H1 (cell line): ENCODE results near the gene GJB4. TPM values are rescaled to one million over a fixed set of nuclear protein-coding genes. Genes with fewer than 3 reads are reported as not detected.

Experiments used
- CTCF ChIA-PET: fragments of 300-600 bp; sonication (Branson Sonifier 250); formaldehyde crosslinking; loops from one replicate; lab custom pipeline; 2021; ENCODE audit not compliant: partially characterized antibody; lab: Charles Lee
- POLR2A ChIA-PET: fragments of 300-600 bp; sonication (Branson Sonifier 250); formaldehyde crosslinking; loops from one replicate; lab custom pipeline; 2021; ENCODE audit warnings: inconsistent platforms; ENCODE audit not compliant: partially characterized antibody; lab: Charles Lee
- DNase-seq, 2 experiments: peaks; one replicate each; pipeline versions ENCODE4 v3.0.0 to v3.0.0-alpha.2; 2010 to 2022; ENCODE audit warnings: low spot score in 2 of 2, low read depth in 1 of 2, mixed read lengths in 1 of 2
- FAIRE-seq: peaks from 2 replicates; lab custom pipeline; 2011; peaks lifted over from hg19 to GRCh38; lab: Jason Lieb, UNC
- H2AFZ ChIP-seq: 2 replicates; pipeline ENCODE4 v1.8.1; 2012; ENCODE audit warnings: low read length, inconsistent platforms
- H2AK5ac ChIP-seq: 2 replicates; pipeline ENCODE4 v1.6.1; 2013; ENCODE audit warnings: low read depth, low read length
- H2BK120ac ChIP-seq: replicated peaks from 2 replicates; pipeline ENCODE3; 2013; ENCODE audit warnings: low read depth, low read length, inconsistent platforms
- H2BK12ac ChIP-seq: 2 replicates; pipeline ENCODE4 v1.6.1; 2013; ENCODE audit warnings: low read depth, low read length
- H2BK15ac ChIP-seq: 2 replicates; pipeline ENCODE4 v1.6.1; 2013; ENCODE audit warnings: low read length
- H2BK20ac ChIP-seq: 2 replicates; pipeline ENCODE4 v1.6.1; 2013; ENCODE audit warnings: low read length
- H2BK5ac ChIP-seq: 2 replicates; pipeline ENCODE4 v1.6.1; 2013; ENCODE audit warnings: low read depth, low read length
- H3K14ac ChIP-seq: 2 replicates; pipeline ENCODE4 v1.6.1; 2013; ENCODE audit warnings: inconsistent platforms; ENCODE audit not compliant: insufficient read length
- H3K18ac ChIP-seq: 2 replicates; pipeline ENCODE4 v1.6.1; 2013; ENCODE audit warnings: low read length; ENCODE audit errors: extremely low read depth
- H3K23ac ChIP-seq: 2 replicates; pipeline ENCODE4 v1.6.1; 2013; ENCODE audit warnings: inconsistent platforms; ENCODE audit not compliant: insufficient read length
- H3K23me2 ChIP-seq: 2 replicates; pipeline ENCODE4 v1.6.1; 2013; ENCODE audit warnings: low read depth, low read length
- H3K27ac ChIP-seq: 2 replicates; pipeline ENCODE4 v1.6.1; 2011; ENCODE audit warnings: low read depth, low read length, inconsistent platforms
- H3K27me3 ChIP-seq, 4 experiments: replicated peaks in 1 of 4; 1 replicate in 1 of 4; 2 replicates in 3 of 4; pipeline versions ENCODE4 v1.6.1 to v1.8.1; 2011 to 2013; ENCODE audit warnings: low read length in 3 of 4, mild to moderate bottlenecking in 3 of 4, inconsistent platforms in 2 of 4, mixed read lengths in 2 of 4, moderate library complexity in 1 of 4; ENCODE audit not compliant: control insufficient read depth in 3 of 4, insufficient read depth in 3 of 4; ENCODE audit errors: extremely low read depth in 1 of 4
- H3K36me3 ChIP-seq, 4 experiments: 2 replicates each; pipeline versions ENCODE4 v1.6.1 to v1.8.1; 2011 to 2013; ENCODE audit warnings: mild to moderate bottlenecking in 4 of 4, low read length in 3 of 4, moderate library complexity in 2 of 4, control low read depth in 1 of 4, inconsistent platforms in 1 of 4; ENCODE audit not compliant: insufficient read depth in 4 of 4, control insufficient read depth in 2 of 4
- H3K4ac ChIP-seq: replicated peaks from 2 replicates; pipeline ENCODE3; 2013; ENCODE audit warnings: low read length, low read depth, mixed read lengths, inconsistent platforms; ENCODE audit not compliant: insufficient read length
- H3K4me1 ChIP-seq, 4 experiments: replicated peaks in 1 of 4; 1 replicate in 1 of 4; 2 replicates in 3 of 4; pipeline versions ENCODE4 v1.6.1 to v1.8.1; 2011 to 2013; ENCODE audit warnings: low read length in 3 of 4, inconsistent platforms in 2 of 4, mixed read lengths in 1 of 4; ENCODE audit not compliant: insufficient read depth in 4 of 4, control insufficient read depth in 3 of 4
- H3K4me2 ChIP-seq, 2 experiments: 2 replicates each; pipeline versions ENCODE4 v1.6.1 to v1.8.1; 2011 to 2013; ENCODE audit warnings: low read depth in 2 of 2, low read length in 2 of 2, control low read depth in 1 of 2, inconsistent platforms in 1 of 2, mild to moderate bottlenecking in 1 of 2; ENCODE audit not compliant: insufficient read depth in 1 of 2
- H3K4me3 ChIP-seq, 4 experiments: fragments of 200-600, 300-600 bp in 1 of 4; sonication (generic), shearing (Covaris generic), sonication (Bioruptor Twin) in 1 of 4; 2 replicates each; pipeline versions ENCODE4 v1.5.1 to v1.8.1; 2011 to 2016; ENCODE audit warnings: low read length in 4 of 4, low read depth in 3 of 4, control low read depth in 2 of 4, inconsistent platforms in 2 of 4, mild to moderate bottlenecking in 2 of 4, mixed read lengths in 1 of 4, moderate library complexity in 1 of 4; ENCODE audit not compliant: insufficient read depth in 2 of 4; ENCODE audit errors: extremely low read depth in 1 of 4
- H3K56ac ChIP-seq: replicated peaks from 2 replicates; pipeline ENCODE3; 2013; ENCODE audit warnings: low read depth, mild to moderate bottlenecking, mixed read lengths, low read length, inconsistent platforms; ENCODE audit not compliant: insufficient read length
- H3K79me1 ChIP-seq: 2 replicates; pipeline ENCODE4 v1.6.1; 2013; ENCODE audit warnings: low read depth, low read length, control low read depth
- H3K79me2 ChIP-seq, 2 experiments: 2 replicates each; pipeline versions ENCODE4 v1.6.1 to v1.8.1; 2012 to 2013; ENCODE audit warnings: low read length in 2 of 2, mild to moderate bottlenecking in 2 of 2, inconsistent platforms in 1 of 2; ENCODE audit not compliant: insufficient read depth in 2 of 2, control insufficient read depth in 1 of 2
- H3K9ac ChIP-seq, 4 experiments: replicated peaks in 1 of 4; 1 replicate in 1 of 4; 2 replicates in 3 of 4; pipeline versions ENCODE4 v1.6.1 to v1.8.1; 2011 to 2013; ENCODE audit warnings: low read depth in 3 of 4, low read length in 3 of 4, control low read depth in 2 of 4, mild to moderate bottlenecking in 2 of 4, moderate library complexity in 2 of 4, inconsistent platforms in 1 of 4; ENCODE audit errors: extremely low read depth in 1 of 4
- H3K9me3 ChIP-seq, 2 experiments: 2 replicates each; pipeline versions ENCODE4 v1.6.1 to v1.8.1; 2012 to 2013; ENCODE audit warnings: mild to moderate bottlenecking in 2 of 2, moderate library complexity in 2 of 2, control low read depth in 1 of 2, inconsistent platforms in 1 of 2, low read depth in 1 of 2, low read length in 1 of 2, mixed read lengths in 1 of 2; ENCODE audit not compliant: insufficient read depth in 2 of 2
- H4K20me1 ChIP-seq, 2 experiments: replicated peaks in 1 of 2; 2 replicates each; pipeline versions ENCODE3 to v1.8.1; 2011 to 2013; ENCODE audit warnings: inconsistent platforms in 2 of 2, low read length in 2 of 2, mild to moderate bottlenecking in 1 of 2; ENCODE audit not compliant: insufficient read depth in 2 of 2, control insufficient read depth in 1 of 2
- H4K5ac ChIP-seq: 2 replicates; pipeline ENCODE4 v1.6.1; 2013; ENCODE audit warnings: low read length, low read depth, mixed read lengths, inconsistent platforms; ENCODE audit not compliant: insufficient read length
- H4K8ac ChIP-seq: 2 replicates; pipeline ENCODE4 v1.8.0; 2013; ENCODE audit warnings: mild to moderate bottlenecking, moderate library complexity, low read length, inconsistent platforms; ENCODE audit not compliant: insufficient read depth; ENCODE audit errors: extremely low read depth
- H4K91ac ChIP-seq: replicated peaks from 2 replicates; pipeline ENCODE3; 2013; ENCODE audit warnings: low read length, mixed read lengths, inconsistent platforms; ENCODE audit not compliant: insufficient read length
- CBX5 ChIP-seq: fragments of 300-800, 300-1000 bp; sonication (generic); IDR thresholded peaks from 2 replicates; pipeline ENCODE4 v1.7.1; 2016; ENCODE audit warnings: antibody characterized with exemption, low read length, low read depth
- CTBP2 ChIP-seq: IDR thresholded peaks from 2 replicates; pipeline ENCODE4 v1.7.0; 2011; ENCODE audit warnings: borderline replicate concordance, mild to moderate bottlenecking, moderate library complexity, mixed read lengths, low read length; ENCODE audit not compliant: insufficient read depth, insufficient read length
- KDM1A ChIP-seq: fragments of 200-600, 300-600 bp; sonication (generic); IDR thresholded peaks from 2 replicates; pipeline ENCODE4 v1.7.1; 2016; ENCODE audit warnings: mild to moderate bottlenecking, low read length, borderline replicate concordance
- RXRA ChIP-seq: IDR thresholded peaks from 2 replicates; pipeline ENCODE4 v1.6.1; 2011; ENCODE audit warnings: low read depth, mild to moderate bottlenecking, low read length, moderate library complexity; ENCODE audit not compliant: insufficient read depth
- TBP ChIP-seq: IDR thresholded peaks from 2 replicates; pipeline ENCODE4 v1.6.1; 2011; ENCODE audit warnings: low read depth, low read length, improper control_type of control experiment
- WGBS, 2 experiments: shearing (Covaris generic) in 1 of 2; methylation state at CpG; one replicate each; pipeline versions ENCODE4 v1.1.6 to v1.1.7; 2013 to 2015; ENCODE audit warnings: low lambda C conversion rate in 2 of 2, mixed read lengths in 2 of 2, inconsistent platforms in 1 of 2, low coverage in 1 of 2, missing lambda C conversion rate in 1 of 2; ENCODE audit not compliant: insufficient replicate concordance in 2 of 2, insufficient coverage in 1 of 2, insufficient read length in 1 of 2; ENCODE audit errors: extremely low coverage in 1 of 2, missing lambda C conversion rate in 1 of 2; 5-methylcytosine and 5-hydroxymethylcytosine counted together
- polyA plus RNA-seq, 7 experiments: library from polyadenylated mRNA; depleted of rRNA in 3 of 7; stranded (reverse) in 5 of 7; unstranded in 2 of 7; fragments of >200 nt in 5 of 7; fragments of 200-250 nt in 2 of 7; gene quantifications; 1 replicate in 5 of 7; 2 replicates in 1 of 7; 4 replicates in 1 of 7; pipeline versions ENCODE4 v1.2.1 to v1.2.3, GENCODE V29; 2011 to 2013; ENCODE audit warnings: missing spikeins in 2 of 7, mixed read lengths in 2 of 7
- total RNA-seq: library from RNA; stranded (reverse); fragmentation: NEBNext Ultra II Directional; extraction: Animal tissue kit (Norgen Biotek cat#: 25700); gene quantifications from 2 replicates; pipeline ENCODE4 v1.2.1, GENCODE V29; 2021

GJB4 gene
- total and polyA plus RNA-seq, 2 of the 8 experiments (the other 6 are each of a cell fraction or from before 2014, with no cell fraction given): 0.20 to 0.41 TPM

- Histone ChIP-seq H3K18ac (no peak overlapping the region), H4K5ac (no peak overlapping the region), H3K79me1 (no peaks in the 10 kb centered on the region), H4K8ac (no peak overlapping the region), H4K91ac (no peak overlapping the region), H3K4me1 (peaks cover 0 to 12% (median 4%) of the 10 kb centered on the region in 4 experiments; a peak in 4 of 7 replicates), H2BK120ac (no peak overlapping the region), H3K4me2 (no peak overlapping the region), H3K4ac (no peak overlapping the region), H3K23ac (no peak overlapping the region), H3K9me3 (no peaks in the 10 kb centered on the region), H2AFZ (no peak overlapping the region), H3K79me2 (no peaks in the 10 kb centered on the region), H2BK12ac (no peak overlapping the region), H3K36me3 (no peaks in the 10 kb centered on the region), H2BK15ac (0 out of 2 replicates have a peak overlapping the region, but pooled peaks have one; percentile 29), H2BK20ac (no peak overlapping the region), H3K4me3 (no peak overlapping the region), H4K20me1 (no peaks in the 10 kb centered on the region), H3K9ac (no peak overlapping the region), H2AK5ac (no peak overlapping the region), H3K27ac (no peak overlapping the region), H3K56ac (no peak overlapping the region), H2BK5ac (no peak overlapping the region), H3K14ac (no peak overlapping the region), H3K27me3 (peaks cover 0 to 16% (median 8%) of the 10 kb centered on the region in 4 experiments; a peak in 5 of 7 replicates), H3K23me2 (peaks cover 10% of the 10 kb centered on the region; the same call in 1 of the 2 replicates)
- DNase-seq (no peak), FAIRE-seq (no peak)
- POLR2A ChIA-PET: no interaction called here
- WGBS, 2 experiments: 65% methylated on average over 4 of the region's 4 CpGs; no CpG with 5 or more reads in 1 of the 2 experiments
- CTCF ChIA-PET: interaction anchor here (0.6 to 12.6 kb wide), 24 partner anchors 9 to 371 kb away, joined by 3 to 230 read pairs (median 5); partner anchors contain the start of gene SMIM12
- TF ChIP-seq RXRA: no peak
- no peak for TF ChIP-seq TBP
- no peak for TF ChIP-seq KDM1A
- no peak for TF ChIP-seq CBX5
- TF ChIP-seq CTBP2: no peak
Observed at GRCh38 chr1:34785875-34786470, 26.4 kb downstream of the GJB4 start.
